Mesangial cell (primary cell): ENCODE data around the gene SCML1. TPM values are rescaled to one million over a fixed set of nuclear protein-coding genes. Genes with fewer than 3 reads are reported as not detected.

ENCODE experiments used
- total RNA-seq: library from RNA; depleted of rRNA; stranded (reverse); fragments of >200 nt; gene quantifications from 2 replicates; pipeline ENCODE4 v1.2.3, GENCODE V29; 2015

SCML1 gene, protein sequence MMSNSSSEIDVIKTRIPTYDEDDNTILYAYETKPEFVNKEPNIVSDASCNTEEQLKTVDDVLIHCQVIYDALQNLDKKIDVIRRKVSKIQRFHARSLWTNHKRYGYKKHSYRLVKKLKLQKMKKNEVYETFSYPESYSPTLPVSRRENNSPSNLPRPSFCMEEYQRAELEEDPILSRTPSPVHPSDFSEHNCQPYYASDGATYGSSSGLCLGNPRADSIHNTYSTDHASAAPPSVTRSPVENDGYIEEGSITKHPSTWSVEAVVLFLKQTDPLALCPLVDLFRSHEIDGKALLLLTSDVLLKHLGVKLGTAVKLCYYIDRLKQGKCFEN
- total RNA-seq = 3.3 and 6.0 TPM in 2 replicates

DNA sequence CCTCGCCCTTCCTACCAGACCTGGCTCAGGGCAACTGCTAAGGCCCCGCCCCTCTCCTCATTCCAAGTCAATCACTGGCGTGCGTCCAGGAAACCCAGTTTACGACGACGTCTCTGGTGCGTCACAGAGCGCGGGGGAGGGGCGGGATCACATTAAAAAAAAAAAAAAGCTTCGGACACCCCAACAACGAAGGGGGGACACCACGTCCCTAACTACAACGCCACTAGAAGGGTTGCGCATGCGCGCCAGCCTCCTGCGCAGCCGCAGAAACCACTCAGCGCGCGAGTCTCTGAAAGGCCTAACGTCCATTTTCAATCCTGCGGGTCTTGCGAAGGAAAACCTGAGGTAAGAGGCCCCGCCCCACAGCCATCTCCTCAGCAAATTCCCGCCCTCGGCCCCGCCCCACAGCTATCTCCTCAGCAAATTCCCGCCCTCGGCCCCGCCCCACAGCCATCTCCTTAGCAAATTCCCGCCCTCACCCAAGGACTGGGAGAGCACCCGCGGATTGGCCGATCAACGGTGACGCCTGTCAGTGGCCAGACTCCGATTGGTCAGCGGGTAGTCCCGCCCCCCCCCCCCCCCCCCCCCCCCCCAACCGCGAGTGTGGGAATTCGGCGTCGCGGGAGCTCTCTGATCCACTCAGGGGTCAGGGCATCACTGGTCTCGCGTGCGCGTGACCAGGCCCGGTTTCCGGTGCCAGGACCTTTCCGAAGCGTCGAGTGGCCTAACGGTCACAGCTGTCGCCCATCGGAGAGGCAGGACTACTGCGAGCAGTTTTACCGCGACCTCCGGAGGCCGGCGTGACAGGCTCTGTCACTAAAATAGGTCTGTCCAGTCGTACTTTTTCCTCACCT, at the start of gene SCML1:
Gene SCML1, plus strand, starts transcription at position 638 of the 854 bp plus-strand sequence. CDS start 6,694 bp downstream, outside the sequence.

Other genes starting within 250 kb of the SCML1 start
- under 0.01 and 0.13 TPM in 2 replicates for gene RAI2, start 123.8 kb downstream of the SCML1 start, total RNA-seq